Smooth muscle cell of trachea (primary cell): ENCODE measurements around the gene HOGA1. TPM values are rescaled to one million over a fixed set of nuclear protein-coding genes. Genes with fewer than 3 reads are reported as not detected.

Experiments
- total RNA-seq: library from RNA; depleted of rRNA; stranded (reverse); fragments of >200 nt; gene quantifications from 2 replicates; pipeline ENCODE4 v1.2.1, GENCODE V29; 2014

Gene HOGA1
- total RNA-seq = 1.3 and 3.3 TPM in 2 replicates

GRCh38 chr10:97584060-97584797 lies at the start of gene HOGA1:
Gene HOGA1, plus strand, starts transcription at chr10:97584389. Its CDS starts 315 bp downstream, at chr10:97584704.

GRCh38 chr10:97572214-97572989 lies 11.8 kb upstream of the HOGA1 start, which contains the start of gene ANKRD2:
Gene ANKRD2, plus strand, starts transcription at chr10:97572779. Its CDS starts 10 bp downstream, at chr10:97572789.

GRCh38 chr10:97589479-97589878 lies 5.3 kb downstream of the HOGA1 start, which contains the start of gene C10orf62:
Gene C10orf62, plus strand, starts transcription at chr10:97589721. Its CDS starts 177 bp downstream, at chr10:97589898.

GRCh38 chr10:97632949-97633884 lies 49.0 kb downstream of the HOGA1 start, which contains the start of gene MORN4:
Gene MORN4, minus strand, starts transcription at chr10:97633500. Its CDS starts 13,847 bp downstream, at chr10:97619653.

GRCh38 chr10:97640174-97640867 lies 56.1 kb downstream of the HOGA1 start, which contains the start of gene PI4K2A:
Gene PI4K2A, plus strand, starts transcription at chr10:97640671. Its CDS starts 72 bp downstream, at chr10:97640743.

Other genes with a start within 250 kb of the HOGA1 start
- 4.2 and 5.8 TPM in 2 replicates for gene FRAT2, start 249.7 kb upstream of the HOGA1 start, total RNA-seq
- 11.8 and 17.9 TPM in 2 replicates for gene RRP12, start 183.0 kb upstream of the HOGA1 start, total RNA-seq
- gene PGAM1, start 158.2 kb upstream of the HOGA1 start, total RNA-seq = 450 and 544 TPM in 2 replicates
- 40.2 and 41.9 TPM in 2 replicates for gene EXOSC1, start 138.4 kb upstream of the HOGA1 start, total RNA-seq
- 42.6 and 59.0 TPM in 2 replicates for gene ZDHHC16, start 138.2 kb upstream of the HOGA1 start, total RNA-seq
- gene MMS19, start 86.0 kb upstream of the HOGA1 start, total RNA-seq = 87.3 and 97.9 TPM in 2 replicates
- 17.2 and 36.2 TPM in 2 replicates for gene UBTD1, start 85.5 kb upstream of the HOGA1 start, total RNA-seq
- 0.50 and 2.3 TPM in 2 replicates for gene ANKRD2, start 11.6 kb upstream of the HOGA1 start, total RNA-seq
- gene C10orf62, start 5.3 kb downstream of the HOGA1 start, total RNA-seq = 0.15 TPM in 1 of 2 replicates, not detected in the other
- 3.3 and 3.5 TPM in 2 replicates for gene MORN4, start 49.1 kb downstream of the HOGA1 start, total RNA-seq
- gene PI4K2A, start 56.3 kb downstream of the HOGA1 start, total RNA-seq = 24.3 and 40.2 TPM in 2 replicates
- gene AVPI1, start 102.9 kb downstream of the HOGA1 start, total RNA-seq = 46.0 and 91.5 TPM in 2 replicates
- 41.4 and 47.4 TPM in 2 replicates for gene MARVELD1, start 129.3 kb downstream of the HOGA1 start, total RNA-seq
- 20.9 and 23.3 TPM in 2 replicates for gene ZFYVE27, start 152.7 kb downstream of the HOGA1 start, total RNA-seq
- not detected in 2 replicates for gene SFRP5, start 187.6 kb downstream of the HOGA1 start, total RNA-seq